Measurements from ENCODE around the gene INPP5D. TPM values are rescaled to one million over a fixed set of nuclear protein-coding genes. Genes with fewer than 3 reads are reported as not detected.

Gene INPP5D
- total RNA-seq, 1 experiment from 2014 or later = 12.7 TPM

GRCh38 chr2:233084488-233084887 is 24.3 kb downstream of the INPP5D start:
- TF ChIP-seq CTCF (conservative IDR thresholded peaks at IDR 0.05) = no peak
- Histone ChIP-seq H3K9me3 (ENCODE audit: control insufficient read depth, low read depth, low read length) (no peaks in the 10 kb centered on the region), H2AK5ac (ENCODE audit: insufficient read length, low read length) (no peak overlapping the region), H3K27me3 (ENCODE audit: insufficient read depth, low read length) (no peaks in the 10 kb centered on the region), H3K23me2 (ENCODE audit: insufficient read length, low read depth, low read length, poor library complexity, severe bottlenecking) (no peaks in the 10 kb centered on the region), H3T11ph (ENCODE audit: low read length) (no peak overlapping the region), H3K4me1 (ENCODE audit: insufficient read depth, low read length) (no peaks in the 10 kb centered on the region), H3K23ac (ENCODE audit: insufficient read length, low read depth, low read length) (no peak overlapping the region), H3K14ac (ENCODE audit: insufficient read depth, low read length) (no peak overlapping the region), H3K27ac (ENCODE audit: insufficient read length, low read depth, low read length) (no peak overlapping the region), H2AFZ (ENCODE audit: low read length) (no peak overlapping the region), H4K91ac (ENCODE audit: insufficient read length, low read depth, low read length) (no peak overlapping the region), H4K5ac (ENCODE audit: insufficient read length, low read depth, low read length) (no peak overlapping the region), H2BK12ac (ENCODE audit: insufficient read length, low read depth, low read length) (no peak overlapping the region), H4K20me1 (ENCODE audit: control insufficient read depth, insufficient read depth, insufficient read length) (no peaks in the 10 kb centered on the region), H3K79me2 (ENCODE audit: insufficient read depth, low read length) (no peaks in the 10 kb centered on the region), H3K4ac (ENCODE audit: low read depth, low read length) (no peak overlapping the region), H3K4me2 (ENCODE audit: insufficient read depth, insufficient read length, low read length) (no peak overlapping the region), H2BK5ac (ENCODE audit: insufficient read length, low read length) (no peak overlapping the region), H2BK120ac (ENCODE audit: low read depth, low read length, poor library complexity, severe bottlenecking) (no peak overlapping the region), H4K8ac (replicated peaks; ENCODE audit: insufficient read length, low read depth, low read length) (no peak overlapping the region), H2BK15ac (ENCODE audit: low read depth, low read length) (no peak overlapping the region), H3K18ac (ENCODE audit: insufficient read length, low read depth, low read length) (no peak overlapping the region), H3K79me1 (ENCODE audit: insufficient read depth, low read depth, low read length, poor library complexity, severe bottlenecking) (no peaks in the 10 kb centered on the region), H2BK20ac (ENCODE audit: low read depth, low read length, poor library complexity, severe bottlenecking) (no peak overlapping the region), H3K56ac (ENCODE audit: insufficient read length, low read depth, low read length) (no peak overlapping the region), H3K9ac (ENCODE audit: extremely low read depth, insufficient read length, low read length) (no peak overlapping the region)
- no peak overlapping the region for H3K4me3 Mint-ChIP-seq
- peaks cover 2% of the 10 kb centered on the region for H3K27me3 Mint-ChIP-seq (ENCODE audit: low read depth)
- peaks cover 26 to 38% of the 10 kb centered on the region in 2 experiments for H3K4me1 Mint-ChIP-seq
- WGBS (ENCODE audit: extremely low coverage, insufficient read length, low lambda C conversion rate) = no CpG with 5 or more reads among the region's 13 CpGs
- H3K27ac Mint-ChIP-seq = no peak overlapping the region; a peak in 1 of 7 replicates
- H3K9me3 Mint-ChIP-seq = no peaks in the 10 kb centered on the region
- DNase-seq = no peak
- no peaks in the 10 kb centered on the region for H3K36me3 Mint-ChIP-seq (ENCODE audit: insufficient read depth in 1 of 3, low read depth in 3 of 3)
